HG02623 (cell line): Measurements from ENCODE around the gene NKAIN2.
"Not testable (repeated sequence)": the region's sequence is repeated elsewhere in the genome, so short reads cannot be mapped to it uniquely, and the experiment has no call there.

Source experiments
- ATAC-seq: cut with Tn5 transposase; IDR thresholded peaks from one replicate; pipeline ENCODE4 v1.9.1; 2021; ENCODE audit warnings: moderate library complexity; ENCODE audit not compliant: unreplicated experiment

The NKAIN2 gene

DNA sequence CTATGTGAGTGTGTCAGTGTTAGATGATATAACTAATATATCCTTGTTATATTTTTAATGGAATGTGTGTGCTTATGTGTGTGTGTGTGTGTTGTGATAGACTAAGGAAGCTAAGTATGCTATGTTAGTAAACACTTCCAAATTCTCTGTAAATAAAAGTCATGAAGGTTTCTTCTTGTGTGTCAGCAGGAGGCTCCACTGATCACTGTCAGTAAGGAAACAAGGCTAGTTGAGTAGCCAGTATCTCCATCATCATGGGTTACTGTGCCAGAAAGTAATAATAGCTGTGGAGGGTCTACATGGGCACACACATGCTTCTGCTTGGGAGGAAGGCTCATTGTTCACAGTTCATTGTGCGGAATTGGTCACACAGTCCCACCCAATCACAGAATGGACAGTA lies 855.8 kb downstream of the NKAIN2 start:
- no peak for ATAC-seq

DNA sequence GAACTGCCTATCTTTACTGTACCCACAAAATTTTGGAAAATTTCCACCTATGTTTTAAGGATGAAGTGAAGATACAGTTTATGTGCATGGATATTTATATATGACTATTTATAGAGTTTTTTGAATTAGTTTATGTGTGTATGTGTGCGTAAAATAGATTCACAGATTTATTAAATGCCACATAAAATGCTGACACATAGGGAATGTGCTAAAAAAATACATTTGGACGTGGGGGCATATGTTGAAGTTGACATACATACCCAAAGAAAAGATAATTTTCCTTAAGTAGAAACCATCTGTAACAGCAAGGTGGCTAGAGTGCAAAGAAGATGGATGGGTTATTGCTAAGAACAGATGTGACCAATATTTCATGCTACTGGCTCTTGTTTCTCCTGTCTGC lies 856.5 kb downstream of the NKAIN2 start:
- ATAC-seq, result no peak

DNA sequence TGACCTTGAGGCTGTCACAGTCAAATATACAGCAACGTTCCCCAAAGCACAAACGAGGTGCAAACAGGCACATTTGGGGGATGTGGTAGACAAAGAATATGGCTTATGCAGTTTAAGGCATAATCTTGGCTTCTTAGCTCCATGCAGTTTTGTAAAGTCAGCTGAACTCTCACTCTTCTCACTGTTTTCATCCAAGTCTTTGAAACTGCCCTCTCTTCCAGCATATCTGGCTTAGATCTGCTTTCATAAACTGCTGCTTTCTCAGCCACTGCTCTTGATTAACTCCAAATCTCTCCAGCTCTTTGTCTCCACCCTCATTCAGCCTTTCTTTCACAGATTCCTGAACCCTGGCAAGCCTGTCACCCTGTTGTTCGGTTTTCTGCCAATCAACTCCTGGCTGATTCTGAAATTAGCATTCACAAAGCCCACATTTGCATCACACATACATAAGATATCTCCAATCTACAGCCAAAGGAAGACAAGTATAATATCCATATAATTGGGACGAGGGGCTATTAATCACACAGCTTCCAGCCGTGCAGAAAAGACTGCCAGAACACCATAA lies 857.5 kb downstream of the NKAIN2 start:
- ATAC-seq, result no peak

DNA sequence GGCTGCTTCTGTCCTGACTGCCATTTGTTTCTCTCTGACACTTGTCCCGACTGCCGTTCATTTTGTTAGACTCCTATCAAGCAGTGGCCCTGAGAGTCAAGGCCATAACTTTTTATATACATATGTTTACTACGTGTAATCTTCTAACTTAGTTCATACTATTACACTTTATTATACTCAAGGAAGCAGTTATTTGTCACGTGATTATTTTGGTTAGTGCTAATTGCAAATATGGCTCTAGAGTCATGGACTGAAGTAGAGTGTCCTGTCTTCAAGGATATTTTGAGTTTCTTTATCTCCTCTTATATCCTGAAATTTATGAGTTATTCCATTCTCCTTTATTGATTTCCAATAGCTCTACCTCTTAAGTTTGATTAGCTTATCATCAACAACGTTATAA lies 864.4 kb downstream of the NKAIN2 start:
- ATAC-seq, result no peak

DNA sequence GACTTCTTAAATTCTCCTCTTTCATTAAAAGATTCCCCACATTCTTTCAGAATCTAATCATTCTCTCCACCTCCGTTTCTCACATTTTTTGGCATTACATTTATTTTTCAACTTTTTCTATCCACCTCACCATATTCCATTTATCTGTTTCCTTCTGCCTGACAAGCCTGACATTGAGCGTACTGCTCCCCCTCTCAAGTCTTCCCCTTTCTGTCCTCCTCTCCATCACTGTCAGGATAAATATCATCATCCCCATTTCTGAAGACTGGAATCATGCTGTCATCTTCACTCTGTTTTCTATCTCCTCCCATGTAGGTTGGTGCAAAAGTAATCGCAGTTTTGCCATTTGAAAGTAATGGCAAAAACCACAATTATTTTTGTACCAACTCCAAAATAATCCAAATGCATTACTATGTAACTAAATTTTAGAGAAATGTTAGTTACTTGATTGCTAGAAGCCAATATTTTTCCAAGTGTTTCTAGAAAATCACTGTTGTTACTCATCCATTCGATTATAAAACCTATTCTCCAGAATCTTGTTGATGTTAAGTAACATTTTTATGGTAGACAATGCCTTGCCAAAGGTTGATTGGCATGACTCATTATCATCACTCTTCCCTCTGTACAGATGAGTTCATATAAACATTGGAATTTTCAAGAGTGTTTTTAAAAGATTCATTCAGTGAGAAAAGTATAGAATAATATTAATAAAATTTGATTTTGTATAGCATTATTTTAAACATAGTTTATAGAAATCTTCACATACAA lies 866.2 kb downstream of the NKAIN2 start:
- ATAC-seq, result no peak

DNA sequence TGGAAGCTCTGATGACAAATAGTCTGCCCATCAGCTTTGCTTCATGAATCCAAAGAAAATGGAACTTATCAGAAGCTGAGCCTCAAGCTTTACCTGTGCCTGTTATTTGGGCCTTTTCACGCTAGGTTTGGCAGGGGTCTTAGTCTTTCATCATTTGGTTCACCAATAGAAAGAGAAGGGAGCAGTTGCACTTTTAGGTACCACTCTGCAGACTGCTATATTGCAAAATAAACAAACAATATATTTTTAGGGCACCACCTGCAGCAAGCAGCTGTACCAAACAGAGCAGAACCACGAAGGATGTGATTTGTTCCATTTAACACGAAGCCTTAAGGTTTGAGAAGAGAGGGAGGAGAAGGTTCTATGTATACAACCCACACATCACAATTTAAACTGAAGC lies 867.1 kb downstream of the NKAIN2 start:
- no peak for ATAC-seq

DNA sequence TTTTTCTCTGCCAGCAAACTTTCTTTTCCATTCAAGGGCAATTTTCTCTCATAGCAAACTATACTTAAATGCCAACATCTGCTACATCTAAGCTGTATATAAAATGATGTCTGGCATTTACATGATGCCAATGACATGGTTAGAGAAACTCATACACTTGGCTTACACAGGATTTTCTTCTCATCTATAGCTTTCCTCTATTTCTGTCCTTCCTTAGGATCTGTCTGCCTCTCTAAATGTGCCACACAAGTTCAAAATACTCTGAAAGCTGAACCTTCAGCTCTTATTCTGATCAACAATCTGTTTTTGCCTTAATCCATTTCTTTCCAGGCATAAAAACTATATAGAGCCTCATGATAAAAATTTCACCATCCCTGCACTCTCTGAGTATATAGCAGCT lies 867.7 kb downstream of the NKAIN2 start:
- ATAC-seq, result no peak

DNA sequence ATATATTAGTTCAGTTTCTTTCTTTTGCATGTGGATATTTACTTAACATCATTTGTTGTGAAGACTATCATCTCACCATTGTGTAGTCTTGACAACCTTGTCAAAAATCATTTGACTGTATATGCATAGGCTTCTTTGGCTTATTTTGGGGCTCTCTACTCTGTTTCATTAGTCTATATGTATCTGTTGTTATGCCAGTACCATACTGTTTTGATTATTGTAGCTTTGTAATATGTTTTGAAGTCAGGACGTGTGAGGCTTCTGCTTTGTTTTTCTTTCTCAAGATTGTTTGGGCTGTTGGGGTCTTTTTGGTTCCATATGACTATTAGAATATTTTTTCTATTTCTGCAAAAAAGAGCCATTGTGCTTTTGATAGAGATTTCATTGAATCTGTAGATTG lies 870.4 kb downstream of the NKAIN2 start:
- ATAC-seq, result no peak

DNA sequence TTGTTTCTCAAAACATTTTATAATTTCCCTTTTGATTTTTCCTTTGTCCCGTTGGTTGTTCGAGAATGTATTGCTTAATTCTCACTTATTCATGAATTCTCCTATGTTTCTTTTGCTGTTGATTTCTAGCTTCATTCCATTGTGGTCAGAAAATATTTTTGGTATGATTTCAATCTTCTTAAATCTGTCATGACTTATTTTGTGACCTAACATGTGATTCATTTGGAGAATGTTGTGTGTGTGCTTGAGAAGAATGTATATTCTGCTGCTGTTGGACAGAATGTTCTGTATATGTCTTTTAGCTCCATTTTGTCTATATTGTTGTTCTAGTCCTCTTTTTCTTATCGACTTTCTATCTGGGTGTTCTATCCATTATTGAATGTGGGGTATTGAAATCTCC lies 872.4 kb downstream of the NKAIN2 start:
- no peak for ATAC-seq

DNA sequence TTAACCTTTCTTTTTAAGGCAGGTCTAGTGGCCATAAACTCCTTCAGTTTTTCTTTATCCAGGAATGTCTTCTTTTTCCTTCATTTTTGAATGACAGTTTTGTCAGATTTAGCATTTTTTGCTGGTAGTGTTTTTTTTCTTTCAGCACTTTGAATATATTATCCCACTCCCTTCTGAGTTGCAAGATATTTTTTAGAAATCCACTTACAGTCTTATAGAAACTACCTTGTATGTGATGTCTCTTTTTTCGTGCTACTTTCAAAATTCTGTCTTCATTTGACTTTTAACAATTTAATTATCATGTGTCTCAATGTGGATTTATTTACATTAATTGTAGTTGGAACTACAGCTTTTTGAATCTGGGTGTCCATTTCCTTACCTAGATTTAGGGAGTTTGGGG lies 874.2 kb downstream of the NKAIN2 start:
- ATAC-seq, result no peak

DNA sequence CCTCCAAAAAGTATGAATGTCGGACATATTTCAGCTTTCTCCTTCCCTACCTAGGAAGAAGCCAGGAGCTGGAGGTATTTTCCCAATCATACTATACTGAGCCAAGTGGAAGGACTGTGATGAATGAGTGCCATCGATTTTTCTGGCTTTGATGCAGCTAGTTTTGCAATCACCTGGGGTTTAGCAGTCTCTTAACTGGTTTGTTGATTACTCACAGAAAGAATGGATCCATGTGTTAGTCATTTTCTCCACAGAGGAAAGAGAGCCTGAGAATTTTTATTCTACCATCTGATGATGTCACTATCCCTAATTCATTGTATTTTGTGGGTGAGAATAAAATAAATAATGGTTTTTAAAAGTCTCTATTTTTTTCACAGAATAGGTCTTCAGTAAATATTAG lies 875.7 kb downstream of the NKAIN2 start:
- no peak for ATAC-seq

DNA sequence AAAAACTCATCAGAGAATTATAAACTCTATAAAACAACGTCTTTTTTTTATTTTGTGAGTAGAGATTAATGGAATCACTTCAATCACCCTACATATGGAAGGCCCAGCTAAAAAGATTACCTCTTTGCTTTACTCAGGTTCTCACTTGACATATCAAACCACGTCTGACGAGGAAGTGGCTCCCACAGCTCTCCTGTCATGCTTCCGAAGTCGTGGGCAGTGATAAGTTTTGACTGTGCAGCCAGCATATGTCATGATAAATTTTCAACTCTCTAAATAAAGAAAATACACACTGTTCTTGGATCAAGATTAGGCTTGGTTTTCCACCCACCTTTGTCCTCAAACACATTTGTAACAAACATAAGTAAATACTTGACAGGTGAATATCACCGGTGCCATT lies 879.1 kb downstream of the NKAIN2 start:
- ATAC-seq, result no peak

DNA sequence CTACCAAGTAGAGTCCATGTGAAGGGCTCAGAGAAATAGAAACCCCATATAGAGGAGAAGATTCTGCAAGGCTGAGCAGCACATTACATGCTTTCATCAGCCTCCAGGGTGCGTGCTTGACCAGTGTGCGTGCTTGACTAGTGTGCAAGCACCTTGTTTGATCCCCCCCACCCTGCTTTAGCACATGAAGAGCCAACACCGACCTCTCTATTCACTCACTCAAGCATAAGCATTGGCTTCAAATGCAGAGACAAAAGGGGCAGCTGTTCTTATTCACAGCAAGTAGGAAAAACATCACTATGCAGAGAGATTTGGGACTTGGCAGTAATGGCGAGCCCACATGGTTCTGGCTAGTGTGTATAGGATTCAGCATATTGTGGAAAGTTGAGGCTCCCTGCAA lies 879.8 kb downstream of the NKAIN2 start:
- ATAC-seq, result no peak

DNA sequence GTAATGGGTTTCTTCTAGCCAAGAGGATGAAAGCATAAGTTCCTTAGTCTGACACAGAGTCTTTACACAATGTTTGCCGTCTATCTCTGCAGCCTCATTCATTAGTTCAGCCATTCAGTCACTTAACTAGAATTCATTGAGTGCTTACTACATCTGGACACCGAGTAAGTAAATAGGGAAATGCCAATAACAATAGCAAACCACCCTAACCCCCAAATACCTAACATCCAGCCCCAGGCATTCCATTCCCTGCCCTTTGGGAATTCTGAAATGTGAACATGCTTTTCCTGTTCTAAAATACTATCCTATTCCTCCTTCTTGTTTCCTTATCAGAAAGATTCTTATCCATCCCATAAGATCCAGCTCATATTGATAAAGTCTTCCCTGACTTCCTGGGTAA lies 881.0 kb downstream of the NKAIN2 start:
- no peak for ATAC-seq

DNA sequence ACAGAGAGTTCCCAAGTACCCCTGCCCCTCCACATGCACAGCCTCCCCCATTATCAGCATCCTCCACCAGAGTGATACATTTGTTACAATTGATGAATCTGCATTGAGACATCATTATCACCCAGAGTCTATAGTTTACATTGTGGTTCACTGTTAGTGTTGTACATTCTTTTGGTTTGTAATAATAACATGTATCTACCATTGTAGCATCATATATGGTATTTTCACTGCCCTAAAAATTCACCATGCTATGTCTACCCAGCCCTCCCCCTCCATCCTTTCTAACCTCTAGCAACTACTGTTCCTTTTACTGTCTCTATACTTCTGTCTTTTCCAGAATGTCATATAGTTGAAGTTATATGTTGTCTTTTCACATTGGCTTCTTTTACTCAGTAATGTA lies 884.7 kb downstream of the NKAIN2 start:
- no peak for ATAC-seq

DNA sequence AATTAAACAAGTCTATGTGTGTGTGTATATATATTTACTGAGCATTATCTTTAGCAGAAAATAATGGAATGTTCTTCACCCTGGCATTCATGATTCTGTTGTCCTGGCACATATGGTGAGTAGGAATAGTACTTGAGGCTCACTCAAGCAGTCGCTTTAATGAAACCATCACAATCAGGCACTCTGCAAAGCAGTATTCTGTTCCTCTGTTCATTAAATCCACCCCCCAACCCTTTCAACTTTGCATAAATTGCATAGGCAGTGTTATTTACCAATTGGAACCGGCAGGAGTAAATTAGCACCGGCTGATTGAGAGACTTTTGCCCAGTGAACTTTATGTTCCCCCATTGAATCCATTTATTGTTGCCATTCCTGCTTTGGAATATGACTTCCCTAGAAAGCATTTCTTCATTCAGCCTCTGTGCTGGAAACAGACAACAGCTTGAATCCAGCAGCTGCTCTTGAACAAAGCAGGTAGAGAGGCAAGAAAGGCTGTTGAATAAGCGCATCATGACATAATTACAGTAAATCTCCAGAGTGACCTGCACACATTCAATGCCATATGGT lies 890.6 kb downstream of the NKAIN2 start:
- ATAC-seq, result no peak

DNA sequence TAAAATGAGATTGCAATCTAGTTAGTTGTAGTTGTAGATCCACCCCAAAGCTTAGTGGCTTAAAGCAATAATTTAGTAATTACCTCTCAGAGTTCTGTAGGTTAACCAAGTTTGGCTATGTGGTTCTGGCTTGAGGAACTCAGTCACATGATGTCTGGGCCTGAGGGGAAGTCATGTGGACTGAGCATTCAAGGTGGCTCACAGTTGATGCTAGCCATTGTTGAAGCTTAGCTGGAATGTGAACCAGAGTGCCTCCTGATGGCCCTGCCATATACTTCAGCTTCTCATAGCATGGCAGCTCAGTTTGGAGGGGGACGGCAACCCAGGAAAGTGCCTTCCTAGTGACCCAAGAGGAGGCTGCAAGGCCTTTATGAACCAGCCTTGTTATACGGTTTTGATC lies 895.4 kb downstream of the NKAIN2 start:
- no peak for ATAC-seq

DNA sequence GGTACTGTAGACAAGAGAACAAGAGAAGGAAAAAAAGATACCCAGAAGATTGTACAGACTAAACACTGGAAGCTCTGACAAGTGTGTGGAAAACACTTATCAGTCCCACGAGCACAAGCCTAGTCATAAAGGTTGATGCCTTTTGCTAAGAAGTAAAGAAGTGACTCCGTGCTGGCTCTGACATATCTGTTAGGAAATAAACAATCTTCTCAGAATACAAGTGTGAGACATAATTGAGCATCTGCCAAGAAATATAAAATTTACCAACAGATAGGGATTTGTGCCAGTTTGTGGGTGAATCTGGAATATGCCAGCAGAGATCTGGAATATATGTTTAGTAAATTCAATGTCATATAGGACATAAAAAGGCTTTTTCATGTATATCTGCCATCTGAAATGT lies 899.9 kb downstream of the NKAIN2 start:
- ATAC-seq, result no peak

DNA sequence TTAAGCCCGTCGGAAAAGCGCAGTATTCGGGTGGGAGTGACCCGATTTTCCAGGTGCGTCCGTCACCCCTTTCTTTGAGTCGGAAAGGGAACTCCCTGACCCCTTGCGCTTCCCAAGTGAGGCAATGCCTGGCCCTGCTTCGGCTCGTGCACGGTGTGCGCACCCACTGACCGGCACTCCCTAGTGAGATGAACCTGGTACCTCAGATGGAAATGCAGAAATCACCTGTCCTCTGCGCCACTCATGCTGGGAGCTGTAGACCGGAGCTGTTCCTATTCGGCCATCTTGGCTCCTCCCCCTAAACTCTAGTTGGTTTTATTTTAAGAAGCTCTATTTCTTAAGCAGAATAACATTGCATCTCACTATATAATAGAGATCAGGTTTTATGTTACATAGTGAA lies 908.9 kb downstream of the NKAIN2 start:
- not testable (repeated sequence) for ATAC-seq

DNA sequence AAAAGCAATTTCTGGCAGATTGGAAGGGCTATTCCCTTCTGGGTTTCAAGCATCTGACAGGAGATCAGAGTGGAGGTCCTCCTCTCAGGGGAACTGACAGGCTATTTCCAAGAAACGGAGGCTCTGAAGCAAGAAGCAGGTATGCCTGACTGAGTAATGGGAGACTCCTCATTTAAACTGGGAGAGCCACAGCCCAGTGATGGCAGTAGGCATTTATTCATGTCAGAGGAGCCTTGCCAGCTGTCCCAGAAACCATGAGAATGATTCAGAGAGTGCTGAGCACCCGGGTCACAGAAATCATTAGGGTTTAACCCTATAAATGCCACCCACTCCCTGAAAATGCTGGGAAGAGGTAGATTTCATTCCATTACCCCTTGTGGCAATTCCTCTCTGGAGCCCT lies 911.1 kb downstream of the NKAIN2 start:
- no peak for ATAC-seq

DNA sequence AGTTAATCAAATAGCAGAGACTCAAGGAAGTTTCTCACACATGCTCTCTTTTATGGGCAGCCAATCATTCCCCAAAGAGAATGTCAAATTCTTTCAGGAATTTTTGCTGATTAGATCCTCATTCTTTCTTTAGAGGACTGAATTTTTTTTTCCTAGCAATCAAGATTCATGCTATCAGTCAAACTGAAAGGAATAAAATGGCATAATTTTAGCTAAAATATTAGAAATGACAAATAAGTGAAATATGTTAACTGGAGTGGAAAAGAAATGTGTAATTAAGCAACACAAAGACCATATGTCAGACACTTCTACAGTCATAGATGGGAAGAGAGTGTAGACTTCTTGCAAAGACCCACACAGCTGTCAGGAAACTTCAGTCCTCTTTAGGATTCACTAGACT lies 916.2 kb downstream of the NKAIN2 start:
- ATAC-seq, result no peak

DNA sequence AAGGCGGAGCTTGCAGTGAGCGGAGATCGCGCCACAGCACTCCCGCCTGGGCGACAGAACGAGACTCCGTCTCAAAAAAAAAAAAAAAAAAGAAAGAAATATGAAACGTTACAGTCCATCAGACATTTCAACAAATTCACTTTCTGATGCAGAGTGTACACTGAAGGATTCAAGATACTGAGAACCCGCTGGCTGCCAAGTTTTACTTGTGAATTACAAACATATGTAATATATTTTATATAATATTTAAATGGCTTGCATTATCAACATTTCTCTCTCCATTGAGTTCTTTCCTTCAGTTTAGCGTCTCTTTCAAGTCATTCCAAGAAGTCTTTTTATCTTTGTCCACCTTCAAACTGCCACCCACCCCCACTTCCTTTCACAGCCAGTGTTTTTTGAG lies 917.7 kb downstream of the NKAIN2 start:
- ATAC-seq, result no peak
